DOHH2 (cell line): ENCODE measurements around the gene UNC13A.

Experiments
- H3F3A ChIP-seq: fragments of 200-600 bp; sonication (generic), shearing (Covaris generic); 2 replicates; pipeline ENCODE4 v1.6.0; 2016; ENCODE audit warnings: antibody characterized with exemption, mild to moderate bottlenecking; ENCODE audit not compliant: control insufficient read depth, insufficient read depth
- H3K27ac ChIP-seq: fragments of 200-600 bp; sonication (generic); 2 replicates; pipeline ENCODE4 v1.5.1; 2014; ENCODE audit warnings: low read depth, mild to moderate bottlenecking, low read length, moderate library complexity
- H3K27me3 ChIP-seq: fragments of 200-600 bp; sonication (generic); 2 replicates; pipeline ENCODE4 v1.6.1; 2014; ENCODE audit warnings: mild to moderate bottlenecking, low read length, mixed read lengths; ENCODE audit not compliant: control insufficient read depth
- H3K36me3 ChIP-seq: fragments of 200-600 bp; sonication (generic); 2 replicates; pipeline ENCODE4 v1.6.1; 2014; ENCODE audit warnings: mild to moderate bottlenecking, low read length, moderate library complexity, mixed read lengths; ENCODE audit not compliant: control insufficient read depth
- H3K4me1 ChIP-seq: fragments of 200-600 bp; sonication (generic); 2 replicates; pipeline ENCODE4 v1.6.1; 2014; ENCODE audit warnings: mild to moderate bottlenecking, low read length, mixed read lengths; ENCODE audit not compliant: control insufficient read depth
- H3K4me2 ChIP-seq: fragments of 200-600 bp; sonication (generic); 2 replicates; pipeline ENCODE4 v1.6.0; 2014; ENCODE audit warnings: mild to moderate bottlenecking, low read length, moderate library complexity
- H3K4me3 ChIP-seq: fragments of 200-600 bp; sonication (generic); 2 replicates; pipeline ENCODE4 v1.5.1; 2014; ENCODE audit warnings: mild to moderate bottlenecking, low read length, mixed read lengths
- H3K79me2 ChIP-seq: fragments of 200-600 bp; sonication (generic); 2 replicates; pipeline ENCODE4 v1.6.1; 2014; ENCODE audit warnings: mild to moderate bottlenecking, low read length, mixed read lengths; ENCODE audit not compliant: control insufficient read depth
- H3K9me2 ChIP-seq: fragments of 200-600 bp; sonication (generic); replicated peaks from 2 replicates; pipeline ENCODE4 v1.6.1; 2014; ENCODE audit warnings: mild to moderate bottlenecking, low read length, mixed read lengths; ENCODE audit not compliant: control insufficient read depth
- H3K9me3 ChIP-seq: fragments of 200-600 bp; sonication (generic); 2 replicates; pipeline ENCODE4 v1.6.1; 2014; ENCODE audit warnings: antibody characterized with exemption, low read length, mixed read lengths; ENCODE audit not compliant: control insufficient read depth, insufficient read depth
- H4K20me1 ChIP-seq: fragments of 200-600 bp; sonication (generic); 2 replicates; pipeline ENCODE4 v1.6.0; 2014; ENCODE audit warnings: low read depth, mild to moderate bottlenecking, antibody characterized with exemption, low read length, moderate library complexity; ENCODE audit not compliant: control insufficient read depth, insufficient read depth
- CTCF ChIP-seq: fragments of 200-600 bp; sonication (generic); IDR thresholded peaks from one replicate; pipeline ENCODE4 v1.5.1; 2014; ENCODE audit warnings: antibody characterized with exemption, mild to moderate bottlenecking, low read depth, low read length; ENCODE audit not compliant: poor library complexity, severe bottlenecking
- EZH2phosphoT487 ChIP-seq: fragments of 200-600 bp; sonication (generic); IDR thresholded peaks from 2 replicates; pipeline ENCODE4 v1.6.1; 2017; ENCODE audit warnings: borderline replicate concordance, mild to moderate bottlenecking, antibody characterized with exemption, low read length, moderate library complexity, mixed read lengths

The UNC13A gene

GRCh38 chr19:17734146-17734545 lies 46.0 kb upstream of the UNC13A start:
- no peaks in the 10 kb centered on the region for H3K27me3 ChIP-seq
- peaks cover 57% of the 10 kb centered on the region for H3K36me3 ChIP-seq
- H3K9me3 ChIP-seq, result no peaks in the 10 kb centered on the region
- H3K4me1 ChIP-seq, result peaks cover 15% of the 10 kb centered on the region
- TF ChIP-seq CTCF, result no peak
- TF ChIP-seq EZH2phosphoT487, result no peak
- H3K79me2 ChIP-seq, result peaks cover 26% of the 10 kb centered on the region
- no peaks in the 10 kb centered on the region for H3K9me2 ChIP-seq
- no peak overlapping the region for H3K4me3 ChIP-seq
- no peak overlapping the region for H3K4me2 ChIP-seq
- no peaks in the 10 kb centered on the region for H4K20me1 ChIP-seq
- no peak overlapping the region for H3K27ac ChIP-seq
- peaks cover 11% of the 10 kb centered on the region; the same call in 1 of the 2 replicates for H3F3A ChIP-seq

GRCh38 chr19:17733127-17733526 lies 45.0 kb upstream of the UNC13A start:
- peaks cover 65% of the 10 kb centered on the region for H3K36me3 ChIP-seq
- peaks cover 27% of the 10 kb centered on the region for H3K79me2 ChIP-seq
- H3F3A ChIP-seq, result 0 out of 2 replicates have a peak, but pooled peaks cover 3% of the 10 kb centered on the region
- H4K20me1 ChIP-seq, result no peaks in the 10 kb centered on the region
- H3K9me3 ChIP-seq, result no peaks in the 10 kb centered on the region
- peaks cover 4% of the 10 kb centered on the region for H3K4me1 ChIP-seq
- TF ChIP-seq EZH2phosphoT487 (no peak), CTCF (no peak)
- no peak overlapping the region for H3K4me3 ChIP-seq
- H3K9me2 ChIP-seq, result no peaks in the 10 kb centered on the region
- no peaks in the 10 kb centered on the region for H3K27me3 ChIP-seq
- no peak overlapping the region for H3K4me2 ChIP-seq
- no peak overlapping the region for H3K27ac ChIP-seq

- Histone ChIP-seq H3K36me3 (peaks cover 85% of the 10 kb centered on the region), H3K27ac (no peak overlapping the region), H3K4me1 (no peaks in the 10 kb centered on the region), H3K4me3 (no peak overlapping the region), H4K20me1 (no peaks in the 10 kb centered on the region), H3K27me3 (no peaks in the 10 kb centered on the region), H3K9me3 (no peaks in the 10 kb centered on the region), H3K4me2 (no peak overlapping the region), H3K79me2 (peaks cover 32% of the 10 kb centered on the region), H3F3A (no peaks in the 10 kb centered on the region), H3K9me2 (no peaks in the 10 kb centered on the region)
- TF ChIP-seq EZH2phosphoT487 (no peak), CTCF (no peak)
Observed at GRCh38 chr19:17727843-17728242, 39.7 kb upstream of the UNC13A start.
